ENCODE measurements around the gene RINL.
A peak's percentile ranks its signal among the peaks of the same experiment; 100 is the strongest.

RINL gene

DNA sequence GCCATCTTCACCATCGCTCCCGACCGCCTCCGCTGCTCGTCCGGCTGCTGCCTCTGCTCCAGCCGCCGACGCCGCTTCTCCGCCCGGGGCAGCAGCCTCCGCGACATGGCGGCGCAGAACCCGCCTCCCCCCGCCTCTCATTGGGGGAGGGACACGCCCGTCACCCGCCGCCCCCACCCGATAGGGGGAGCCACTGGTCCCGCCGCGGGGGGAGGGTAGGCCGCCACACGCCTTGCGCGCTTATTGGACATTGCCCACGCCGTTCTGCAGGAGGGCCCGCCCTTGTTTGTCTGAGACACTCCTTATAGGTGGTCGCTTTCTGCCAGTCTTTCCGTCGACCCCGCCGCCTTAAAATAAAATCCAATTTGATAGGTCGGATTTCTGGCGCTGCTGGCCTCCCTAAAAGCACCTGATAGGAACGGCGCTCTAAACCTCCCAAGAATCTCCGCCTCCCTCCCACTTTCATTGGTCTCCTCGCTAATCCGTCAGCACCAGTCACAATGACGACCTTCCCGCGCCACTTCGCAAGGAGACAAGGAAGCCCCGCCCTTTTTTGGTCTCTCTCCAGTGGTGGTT, 28.1 kb downstream of the RINL start, which contains the start of gene HNRNPL:
Gene HNRNPL (minus strand): TSS at position 127 of the 576 bp plus-strand sequence. CDS start 20 bp downstream, at position 107.
- no peak for DNase-seq (ENCODE audit: low spot score)

DNA sequence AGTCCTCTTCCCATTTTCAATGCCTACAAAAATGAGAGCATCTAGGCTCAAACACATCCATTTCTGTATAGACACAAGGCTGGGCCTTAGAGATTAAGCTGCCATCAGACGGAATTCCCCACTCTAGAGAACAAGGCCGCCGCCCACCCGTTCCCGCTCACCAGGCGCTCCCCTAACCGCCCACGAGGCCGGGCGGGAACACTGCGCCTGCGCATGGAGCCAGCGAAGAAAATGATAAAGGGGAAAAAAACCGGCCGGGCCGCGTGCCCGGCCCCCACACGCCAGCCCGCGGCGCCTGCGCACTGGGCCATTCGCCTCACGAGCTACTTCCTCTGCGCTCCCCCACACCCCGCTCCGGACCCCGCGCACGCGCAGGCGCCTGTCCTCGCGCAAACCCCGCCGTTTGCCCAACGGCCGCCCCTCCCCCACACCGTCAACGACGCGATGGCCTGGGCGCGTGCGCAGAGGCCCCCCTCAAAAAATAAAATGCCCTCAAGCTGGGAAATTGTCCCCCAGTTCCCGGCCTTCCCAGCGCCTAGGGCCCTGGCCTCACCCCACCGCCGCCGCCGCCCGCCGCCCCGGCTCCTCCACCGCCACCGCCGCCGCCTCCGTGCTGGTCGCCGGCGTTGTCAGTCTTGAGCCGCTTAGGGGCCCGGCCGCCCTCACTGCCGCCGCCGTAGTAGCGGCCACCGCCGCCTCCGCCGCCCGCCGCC, 28.8 kb downstream of the RINL start:
- peak; percentile 93 for DNase-seq (ENCODE audit: low spot score)

DNA sequence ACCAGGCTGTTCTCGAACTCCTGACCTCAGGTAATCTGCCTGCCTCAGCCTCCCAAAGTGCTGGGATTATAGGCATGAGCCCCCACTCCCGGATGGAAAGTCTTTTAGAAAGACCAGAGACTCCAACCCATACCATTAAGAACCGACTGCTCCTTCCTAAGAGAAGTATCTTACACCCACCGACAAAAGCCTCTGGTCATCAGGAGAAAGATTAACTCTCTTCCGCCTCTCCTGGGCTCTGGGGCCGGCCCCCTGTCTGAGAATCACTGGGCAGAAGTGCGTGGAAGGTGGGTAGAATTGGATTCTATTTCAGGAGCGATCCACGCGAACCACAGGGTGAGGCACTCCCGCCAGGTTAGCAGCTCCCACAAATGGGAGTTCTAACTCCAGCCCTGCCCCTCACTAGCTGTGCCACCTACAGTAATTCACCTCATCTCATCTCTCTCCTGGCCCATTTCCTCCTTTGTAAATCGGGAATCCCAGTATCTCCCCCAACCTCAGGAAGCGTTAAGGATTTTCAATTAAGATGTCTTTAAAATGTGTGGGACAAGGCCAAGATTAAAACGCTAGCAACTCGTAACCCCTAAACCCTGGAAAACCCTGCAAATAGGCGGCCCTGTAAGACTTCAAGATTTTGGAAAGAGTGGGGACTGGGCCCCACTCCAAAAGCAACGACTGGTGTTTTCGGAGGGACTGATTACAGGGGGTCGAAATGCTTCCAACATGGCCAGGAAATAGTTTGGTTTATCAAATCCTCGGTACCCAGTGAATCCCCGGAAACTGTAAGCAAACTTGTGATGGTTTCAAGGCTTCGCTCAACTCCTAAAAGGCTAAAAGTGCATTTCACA, 29.6 kb downstream of the RINL start:
- DNase-seq (ENCODE audit: low spot score): no peak

DNA sequence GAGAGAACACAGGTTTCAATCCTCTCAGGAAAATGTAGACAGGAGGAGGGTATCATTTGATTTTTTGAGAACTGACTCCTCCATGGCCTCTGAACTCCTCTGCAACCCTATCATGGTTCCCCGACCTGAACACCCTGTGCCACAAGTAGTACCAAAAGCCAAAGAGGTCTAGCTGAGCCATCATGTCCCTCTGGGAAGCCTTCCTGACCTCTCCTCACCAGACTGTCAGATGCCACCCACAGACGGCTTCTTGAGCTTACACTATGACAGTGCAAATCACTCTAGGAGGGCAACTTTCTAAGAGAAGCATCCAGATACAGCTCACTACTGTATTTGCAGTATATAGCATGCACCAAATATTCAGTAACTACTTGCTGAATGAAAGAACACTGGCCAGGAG, 32.0 kb downstream of the RINL start:
- DNase-seq (ENCODE audit: low spot score): no peak

DNA sequence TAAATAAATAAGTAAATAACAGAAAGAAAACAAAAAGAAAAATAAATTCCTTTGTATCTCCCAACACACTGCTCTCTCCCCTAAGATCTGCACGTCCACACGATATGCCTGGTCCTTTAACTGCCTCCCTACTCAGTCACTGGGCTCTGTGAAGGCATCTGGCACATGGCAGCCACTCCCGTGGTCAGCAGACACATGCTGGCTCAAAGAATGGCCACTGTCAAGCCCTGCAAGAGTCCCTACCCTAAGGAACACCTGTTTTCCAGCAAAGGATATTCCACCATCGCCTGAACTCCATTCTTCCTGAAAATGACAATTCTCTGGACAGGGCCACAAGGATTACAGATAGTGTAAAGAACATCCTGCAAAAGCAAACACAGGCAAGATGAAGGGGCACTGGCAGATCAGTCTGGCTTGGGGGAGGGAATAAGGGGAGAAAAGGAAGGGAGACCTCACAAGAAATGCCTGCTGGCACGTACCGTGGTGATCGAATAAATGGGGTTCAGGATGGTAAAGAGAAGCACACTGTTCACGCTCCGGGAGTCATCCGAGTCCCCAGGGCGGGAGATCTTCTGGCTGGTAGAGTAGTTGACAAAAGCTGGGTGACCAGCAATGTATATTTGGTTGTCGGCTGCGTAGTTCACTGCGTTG, 32.6 kb downstream of the RINL start:
- no peak for DNase-seq (ENCODE audit: low spot score)

DNA sequence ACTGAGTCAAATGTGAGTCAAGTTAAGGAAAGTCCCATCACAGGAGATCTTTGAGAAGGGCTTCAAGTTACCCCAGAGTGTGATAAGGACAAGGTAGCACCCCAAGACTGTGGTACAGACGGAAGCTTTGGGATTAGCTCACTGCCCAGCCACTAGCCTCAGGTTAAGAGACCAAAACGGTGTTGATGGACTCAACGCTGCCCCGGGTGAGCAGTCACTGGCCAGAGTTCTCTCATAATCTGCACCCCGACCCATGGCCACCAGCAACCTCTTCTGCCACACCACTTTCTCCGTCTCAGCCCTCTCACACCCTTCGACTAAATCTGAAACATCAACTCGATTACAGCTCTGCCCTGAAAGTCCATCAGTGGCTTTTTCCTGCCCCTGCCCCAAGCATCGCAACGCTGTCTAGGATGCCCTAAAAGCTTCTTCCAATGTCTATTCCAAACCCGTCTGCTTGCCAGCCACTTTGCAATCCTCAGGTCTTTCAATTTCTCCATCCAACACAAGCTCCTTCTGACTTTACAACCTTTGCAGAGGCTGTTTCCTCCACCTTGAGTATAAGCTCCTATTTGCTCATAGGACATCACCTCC, 33.9 kb downstream of the RINL start:
- no peak for DNase-seq (ENCODE audit: low spot score)

DNA sequence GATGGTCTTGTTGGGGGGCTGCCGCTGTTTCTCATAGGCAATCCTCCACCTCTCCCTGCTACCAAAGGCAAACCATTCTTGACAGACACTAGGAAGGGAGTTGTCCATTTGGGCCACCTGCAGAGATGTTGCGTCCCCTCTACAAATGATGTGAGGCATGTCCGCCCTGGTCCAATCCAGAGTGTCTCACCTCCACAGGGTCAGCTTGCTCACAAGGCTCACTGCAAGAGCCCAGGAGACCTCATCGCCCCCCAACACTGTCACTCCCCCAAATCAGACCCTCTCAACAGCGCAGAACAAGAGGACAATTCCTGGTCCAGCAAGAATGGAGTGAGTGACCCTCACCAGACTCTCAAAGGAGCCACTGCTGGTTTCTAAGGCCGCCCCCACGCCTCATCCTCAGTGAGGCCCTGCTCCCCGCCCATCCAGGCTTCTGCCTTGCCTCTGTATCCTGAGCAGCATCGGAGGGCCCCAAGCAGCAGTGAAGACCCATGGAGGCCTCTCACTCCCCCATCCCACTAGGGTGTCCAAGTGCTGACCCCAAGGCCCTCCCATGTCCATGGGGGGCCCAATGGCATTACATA, 34.8 kb downstream of the RINL start:
- no peak for DNase-seq (ENCODE audit: low spot score)

DNA sequence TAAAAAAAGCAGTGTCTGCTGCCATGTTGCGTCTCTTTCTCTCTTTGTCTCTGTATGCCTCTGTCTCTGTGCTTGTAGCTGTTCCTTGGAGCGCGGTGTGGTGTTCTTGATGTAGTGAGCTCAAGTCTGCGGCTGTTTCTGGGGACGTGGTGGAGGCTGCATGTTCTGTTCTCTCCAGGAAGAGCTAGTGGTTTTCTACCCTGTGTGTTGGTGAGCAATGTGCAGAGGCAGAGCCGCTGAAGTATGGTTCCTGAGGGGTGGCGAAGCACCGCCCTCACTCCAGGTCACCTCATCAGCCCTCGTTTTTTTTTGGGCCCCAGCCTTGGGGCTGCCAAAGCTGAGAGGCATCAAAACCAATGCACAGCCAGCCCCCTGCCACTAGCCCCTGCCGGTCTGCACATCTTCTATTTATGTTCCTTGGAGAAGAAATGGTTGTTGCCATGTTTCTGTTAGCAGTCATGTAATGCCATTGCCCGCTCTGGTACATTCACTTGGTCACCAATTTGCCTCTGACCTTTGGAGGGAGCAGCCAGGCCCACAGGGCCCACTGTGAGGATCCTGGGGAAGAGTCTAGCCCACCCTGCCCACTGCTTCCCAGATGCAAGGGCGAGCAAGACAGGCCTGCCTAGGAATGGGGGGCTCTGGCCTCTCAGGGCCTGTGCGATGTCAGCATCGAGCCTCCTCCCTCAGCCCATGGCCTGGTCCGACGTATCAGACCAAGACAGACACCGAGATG, 35.5 kb downstream of the RINL start:
- DNase-seq (ENCODE audit: low spot score): no peak

DNA sequence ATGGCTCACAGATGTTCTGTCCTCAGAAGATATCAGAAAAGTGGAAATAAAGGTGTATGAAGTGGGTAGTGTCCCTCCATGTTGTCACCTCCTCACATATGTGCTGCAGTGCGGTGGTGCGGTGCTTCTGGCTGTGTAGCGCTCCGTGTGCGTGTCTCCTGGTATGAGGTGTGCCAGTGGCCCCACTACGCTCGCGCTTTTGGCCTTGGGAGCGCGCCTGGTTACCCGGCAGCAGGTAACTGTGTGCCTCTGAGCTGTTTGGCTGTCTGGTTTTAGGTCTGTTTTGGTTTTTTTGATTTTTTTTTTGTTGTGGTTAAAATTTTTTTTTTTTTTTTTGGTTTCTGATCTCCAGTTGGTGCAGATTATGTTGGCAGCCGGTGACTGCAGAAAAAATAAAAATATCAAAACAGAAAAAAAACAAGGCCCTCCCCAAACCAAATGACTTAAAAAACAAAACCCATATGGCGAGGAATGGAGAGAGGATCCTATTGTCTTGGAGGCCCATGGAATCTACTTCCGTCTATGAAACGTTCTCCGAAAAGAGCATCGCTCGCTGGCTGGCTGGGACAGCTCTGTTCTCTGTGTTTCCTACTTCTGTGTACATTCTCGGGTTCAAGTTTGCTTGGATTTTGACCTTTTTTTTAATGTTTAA, 36.2 kb downstream of the RINL start:
- no peak for DNase-seq (ENCODE audit: low spot score)

DNA sequence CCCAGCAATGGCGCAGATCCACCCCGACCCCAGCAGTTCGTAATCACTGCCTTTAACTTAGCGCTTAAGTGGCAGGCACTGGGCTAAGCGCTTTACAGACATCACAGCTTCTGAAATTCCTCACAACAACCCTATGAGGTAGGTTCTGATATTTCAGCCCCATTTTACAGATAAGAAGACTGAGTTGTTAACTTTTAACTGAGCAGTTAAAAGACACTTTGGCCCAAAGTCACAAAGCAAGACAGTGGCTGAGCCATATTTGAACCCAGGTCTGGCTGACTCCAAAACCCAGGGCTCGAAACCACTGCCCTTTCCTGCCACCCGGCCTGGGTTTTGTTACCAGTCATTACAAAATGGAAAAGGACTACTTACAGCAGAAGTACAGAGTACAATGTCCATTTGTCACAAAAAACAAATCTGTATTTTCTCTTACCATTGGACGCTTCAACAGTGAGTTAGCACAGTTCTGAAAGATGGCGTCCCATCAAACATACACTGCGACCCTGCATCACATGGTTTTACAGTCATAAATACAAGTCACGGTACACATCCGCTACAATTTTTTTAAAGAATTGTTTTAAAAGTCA, 36.8 kb downstream of the RINL start:
- DNase-seq (ENCODE audit: low spot score): no peak

DNA sequence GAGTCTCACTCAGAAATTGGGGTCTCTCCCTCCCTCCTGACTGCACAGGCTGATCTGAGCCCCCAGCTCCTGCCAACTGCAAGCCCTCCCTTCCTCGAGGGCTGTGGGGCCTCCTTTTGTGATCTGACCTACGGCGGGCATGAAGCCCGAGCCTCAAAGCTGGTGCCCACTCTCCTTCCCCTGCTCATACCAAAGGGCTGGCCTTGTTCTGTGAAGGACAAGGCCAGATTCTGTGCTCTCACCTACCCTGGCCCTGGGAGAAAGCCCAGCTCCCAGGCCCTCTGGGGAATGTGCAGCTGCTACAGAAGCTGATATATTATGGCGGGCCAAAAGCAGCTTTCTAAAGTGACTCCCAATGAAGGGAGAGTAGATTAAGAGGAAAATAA, 37.5 kb downstream of the RINL start:
- no peak for DNase-seq (ENCODE audit: low spot score)

DNA sequence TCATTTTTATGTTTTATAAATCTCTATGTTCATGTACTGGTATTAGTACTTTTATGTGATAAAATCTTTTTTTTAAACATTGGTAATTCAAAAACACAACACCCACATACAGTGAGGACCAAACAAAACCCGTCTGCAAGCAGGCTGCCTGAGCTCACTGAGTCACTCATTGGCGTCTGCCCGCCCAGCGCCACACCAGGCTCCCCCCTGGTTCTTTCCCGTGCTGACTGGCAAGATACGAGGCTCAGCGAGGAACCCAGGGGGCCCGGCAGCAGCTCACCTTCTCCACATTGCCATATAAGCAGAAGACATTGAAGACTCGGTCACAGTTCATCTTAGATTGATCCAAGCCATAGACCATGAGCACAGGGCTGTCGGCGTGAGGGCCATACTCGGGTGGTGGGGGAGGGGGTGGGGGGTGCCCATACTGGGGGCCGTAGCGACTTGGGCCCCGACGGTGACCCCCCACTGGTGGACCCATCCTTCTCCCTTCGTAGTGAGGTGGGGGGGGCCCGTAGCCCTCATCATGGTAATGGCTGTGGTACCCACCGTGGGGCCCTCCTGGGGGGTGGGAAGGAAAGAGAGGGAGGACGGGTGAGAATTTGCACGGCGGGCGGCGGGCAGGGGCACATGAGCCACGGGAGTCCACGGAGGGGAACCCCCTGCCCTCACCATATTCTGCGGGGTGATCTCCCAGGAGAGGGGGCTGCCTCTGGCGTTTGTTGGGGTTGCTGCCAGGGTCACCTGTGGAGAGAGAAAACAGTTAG, 38.1 kb downstream of the RINL start:
- no peak for DNase-seq (ENCODE audit: low spot score)

DNA sequence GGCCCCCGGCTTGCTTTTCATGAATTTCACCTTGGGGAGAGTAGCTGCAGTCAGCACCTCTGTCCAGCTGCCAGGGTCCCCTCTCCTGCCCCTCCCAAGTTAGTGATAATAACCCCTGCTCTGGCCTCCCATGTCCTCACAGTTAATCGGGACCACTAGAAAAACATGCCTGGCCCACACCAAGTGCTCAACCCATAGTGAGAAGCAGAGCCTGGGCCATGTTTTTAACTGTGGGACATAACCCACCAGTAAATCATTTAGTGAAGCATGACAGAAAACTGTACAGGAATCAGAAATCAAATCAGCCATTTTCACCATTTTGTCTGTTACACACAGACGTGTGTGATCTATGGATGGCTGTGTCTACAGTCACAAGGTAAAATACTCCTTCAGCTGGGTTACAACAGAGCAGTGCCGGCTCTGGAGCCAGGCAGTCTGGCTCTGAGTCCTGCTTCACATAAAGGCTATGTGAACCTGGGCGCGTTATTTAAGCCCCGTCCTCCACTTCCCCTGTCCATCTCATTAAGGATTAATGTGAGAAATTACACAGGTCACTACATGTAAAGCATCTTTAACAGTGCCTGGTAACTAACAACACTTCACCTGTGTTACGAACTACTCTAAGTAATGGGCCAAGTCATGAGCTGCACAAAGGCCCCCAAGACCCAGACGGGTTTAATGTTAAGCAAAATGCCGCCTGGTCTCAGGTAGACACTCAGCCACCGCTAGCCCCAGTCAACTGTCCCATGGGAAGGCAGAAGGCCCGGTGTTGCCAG, 38.9 kb downstream of the RINL start:
- DNase-seq (ENCODE audit: low spot score): no peak

DNA sequence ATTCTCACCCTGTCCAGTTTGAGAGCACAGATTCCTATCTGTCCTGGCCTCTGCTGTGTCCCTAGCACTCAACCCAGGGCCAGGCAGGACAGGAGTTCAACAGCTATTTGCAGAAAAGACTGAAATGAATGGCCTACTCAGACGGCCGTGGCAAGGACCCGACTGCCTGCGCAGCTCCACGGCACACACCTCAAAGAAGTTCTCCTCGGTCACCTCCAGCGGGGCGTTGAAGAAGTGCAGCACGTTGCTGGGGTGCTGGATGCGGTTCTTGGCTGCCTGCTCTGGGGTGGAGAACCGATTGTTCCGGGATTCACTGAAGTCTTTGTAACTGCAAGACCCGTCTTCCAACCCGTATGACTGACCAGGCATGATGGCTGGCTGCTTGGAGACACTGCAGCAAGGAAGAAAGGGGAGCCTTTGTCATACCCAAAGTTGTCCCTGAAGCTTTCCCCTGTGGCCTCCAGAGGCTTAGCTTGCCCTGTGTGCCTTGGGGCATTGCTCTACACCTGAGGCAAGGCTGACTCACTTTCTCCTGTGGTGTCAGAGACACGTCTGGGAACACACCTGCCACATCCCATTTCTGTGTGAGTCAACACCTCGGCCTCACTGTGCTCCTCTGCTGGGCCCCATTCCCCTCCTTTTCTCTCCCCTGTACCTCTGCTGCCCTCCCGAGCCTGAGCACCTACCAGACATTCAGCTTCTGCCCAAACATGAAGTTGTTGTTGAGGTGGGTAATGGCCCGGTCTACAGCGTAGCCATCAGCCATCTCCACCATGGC, 39.7 kb downstream of the RINL start:
- no peak for DNase-seq (ENCODE audit: low spot score)

DNA sequence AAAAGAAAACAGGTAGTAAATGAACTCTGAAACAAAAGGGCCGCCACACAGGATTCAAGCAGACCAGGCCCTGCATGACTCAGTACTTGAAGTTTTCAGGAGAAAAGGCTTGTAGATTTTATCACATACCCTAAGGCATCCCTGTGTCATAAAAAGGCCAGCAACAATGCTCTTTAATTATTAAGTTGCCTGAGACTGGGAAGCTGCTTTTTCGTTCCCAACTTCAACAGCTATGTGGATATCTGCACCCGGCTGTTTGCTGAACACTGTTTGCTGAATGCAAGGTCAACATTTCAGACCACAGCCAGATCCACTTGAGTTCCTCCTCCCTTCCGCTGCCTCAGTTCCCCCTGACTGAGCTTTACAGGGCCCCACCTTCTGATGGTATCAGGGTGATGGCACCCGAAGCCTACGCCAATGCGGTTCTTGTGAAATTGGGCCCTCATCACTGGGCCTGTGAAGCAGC, 40.4 kb downstream of the RINL start:
- DNase-seq (ENCODE audit: low spot score): no peak

DNA sequence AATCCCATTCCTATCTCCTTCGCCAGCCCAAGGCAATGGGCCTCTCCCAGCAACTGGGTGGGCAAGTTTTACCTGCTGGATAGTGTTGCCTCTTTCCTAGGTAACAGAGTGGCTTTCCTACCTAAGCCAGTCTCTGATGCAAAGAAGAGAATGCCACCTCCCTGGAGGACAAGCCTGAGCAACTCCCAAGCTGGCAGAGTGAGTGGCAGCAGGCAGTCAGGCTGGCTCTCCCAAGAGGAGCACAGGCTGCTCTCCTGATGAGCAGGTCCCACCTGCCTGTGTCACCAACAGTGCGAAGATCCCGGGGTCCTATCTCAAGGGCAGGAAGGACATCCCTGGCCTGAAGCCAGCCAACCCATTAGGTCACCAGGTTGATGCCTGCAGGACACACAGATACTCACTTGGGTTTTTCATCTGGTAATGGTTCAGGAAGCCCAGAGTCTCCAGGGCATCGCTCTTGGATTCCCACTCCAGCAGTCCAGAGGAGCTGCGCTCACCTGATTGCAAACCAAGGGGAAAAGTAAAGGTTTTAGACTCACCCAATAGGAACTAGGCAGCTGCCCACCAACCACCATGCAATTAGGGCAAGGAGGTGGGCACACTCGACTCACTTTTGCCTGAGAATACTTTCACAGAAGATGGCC, 41.0 kb downstream of the RINL start:
- no peak for DNase-seq (ENCODE audit: low spot score)
